ENCODE measurements around the gene SEMA7A.
A peak's percentile ranks its signal among the peaks of the same experiment; 100 is the strongest.

The SEMA7A gene

GRCh38 chr15:74406517-74406916 is 27.2 kb downstream of the SEMA7A start:
- no peak overlapping the region for H3K4me2 ChIP-seq (ENCODE audit: low read length)

GRCh38 chr15:74405823-74406222 is 27.9 kb downstream of the SEMA7A start:
- no peak overlapping the region for H3K27ac ChIP-seq (ENCODE audit: low read depth, low read length)
- no peaks in the 10 kb centered on the region for H3K36me3 ChIP-seq (ENCODE audit: control insufficient read depth, low read length)
- H3K79me2 ChIP-seq (ENCODE audit: control insufficient read depth, low read length) = no peaks in the 10 kb centered on the region
- H3K4me2 ChIP-seq (ENCODE audit: low read length) = no peak overlapping the region
- H4K20me1 ChIP-seq (ENCODE audit: control insufficient read depth, insufficient read depth, low read depth, low read length) = peaks cover 38% of the 10 kb centered on the region
- peaks cover 40% of the 10 kb centered on the region for H3K4me1 ChIP-seq (ENCODE audit: control insufficient read depth, low read length)
- no peak overlapping the region for H3K4me3 ChIP-seq (ENCODE audit: low read length)
- no peaks in the 10 kb centered on the region for H3K9me2 ChIP-seq (replicated peaks; ENCODE audit: control insufficient read depth, low read length)
- TF ChIP-seq EZH2phosphoT487 (IDR thresholded peaks at IDR 0.05; ENCODE audit: borderline replicate concordance, low read length) = no peak
- no peak for TF ChIP-seq CTCF (IDR thresholded peaks at IDR 0.05; ENCODE audit: low read depth, low read length, poor library complexity, severe bottlenecking)
- H3F3A ChIP-seq (ENCODE audit: control insufficient read depth, insufficient read depth) = no peaks in the 10 kb centered on the region
- H3K9me3 ChIP-seq (ENCODE audit: control insufficient read depth, insufficient read depth, low read length) = no peaks in the 10 kb centered on the region
- peaks cover 87% of the 10 kb centered on the region for H3K27me3 ChIP-seq (ENCODE audit: control insufficient read depth, low read length)

More at GRCh38 chr15:74406517-74406916, 27.2 kb downstream of the SEMA7A start:
- H3K27me3 ChIP-seq (ENCODE audit: control insufficient read depth, low read length) = peaks cover 87% of the 10 kb centered on the region
- peaks cover 33% of the 10 kb centered on the region for H3K4me1 ChIP-seq (ENCODE audit: control insufficient read depth, low read length)
- H3K9me2 ChIP-seq (replicated peaks; ENCODE audit: control insufficient read depth, low read length) = no peaks in the 10 kb centered on the region
- TF ChIP-seq CTCF (IDR thresholded peaks at IDR 0.05; ENCODE audit: low read depth, low read length, poor library complexity, severe bottlenecking) (no peak), EZH2phosphoT487 (IDR thresholded peaks at IDR 0.05; ENCODE audit: borderline replicate concordance, low read length) (no peak)
- H3F3A ChIP-seq (ENCODE audit: control insufficient read depth, insufficient read depth) = no peaks in the 10 kb centered on the region
- H4K20me1 ChIP-seq (ENCODE audit: control insufficient read depth, insufficient read depth, low read depth, low read length) = peaks cover 40% of the 10 kb centered on the region
- H3K36me3 ChIP-seq (ENCODE audit: control insufficient read depth, low read length) = no peaks in the 10 kb centered on the region
- no peak overlapping the region for H3K4me3 ChIP-seq (ENCODE audit: low read length)
- no peaks in the 10 kb centered on the region for H3K79me2 ChIP-seq (ENCODE audit: control insufficient read depth, low read length)
- no peaks in the 10 kb centered on the region for H3K9me3 ChIP-seq (ENCODE audit: control insufficient read depth, insufficient read depth, low read length)
- no peak overlapping the region for H3K27ac ChIP-seq (ENCODE audit: low read depth, low read length)

- Histone ChIP-seq H3K79me2 (ENCODE audit: control insufficient read depth, low read length) (no peaks in the 10 kb centered on the region), H3K9me2 (replicated peaks; ENCODE audit: control insufficient read depth, low read length) (no peaks in the 10 kb centered on the region), H3K4me1 (ENCODE audit: control insufficient read depth, low read length) (peaks cover 55% of the 10 kb centered on the region), H3F3A (ENCODE audit: control insufficient read depth, insufficient read depth) (no peaks in the 10 kb centered on the region), H3K27me3 (ENCODE audit: control insufficient read depth, low read length) (peaks cover 88% of the 10 kb centered on the region), H3K36me3 (ENCODE audit: control insufficient read depth, low read length) (no peaks in the 10 kb centered on the region), H3K4me3 (ENCODE audit: low read length) (peak overlapping the region; percentile 54), H3K27ac (ENCODE audit: low read depth, low read length) (peak overlapping the region; percentile 7; the same call in 1 of the 2 replicates), H4K20me1 (ENCODE audit: control insufficient read depth, insufficient read depth, low read depth, low read length) (peaks cover 43% of the 10 kb centered on the region), H3K9me3 (ENCODE audit: control insufficient read depth, insufficient read depth, low read length) (no peaks in the 10 kb centered on the region), H3K4me2 (ENCODE audit: low read length) (peak overlapping the region; percentile 62)
- TF ChIP-seq EZH2phosphoT487 (IDR thresholded peaks at IDR 0.05; ENCODE audit: borderline replicate concordance, low read length) = no peak
- no peak for TF ChIP-seq CTCF (IDR thresholded peaks at IDR 0.05; ENCODE audit: low read depth, low read length, poor library complexity, severe bottlenecking)
These were observed 29.7 kb downstream of the SEMA7A start for GRCh38 chr15:74403991-74404563.
